ENCODE data around the gene NCAM2. TPM values are rescaled to one million over a fixed set of nuclear protein-coding genes. Genes with fewer than 3 reads are reported as not detected.

The NCAM2 gene
- total RNA-seq, 1 experiment from 2014 or later: not detected

- POLR2A ChIA-PET: no interaction called here
- H3K4me1 ChIP-seq (ENCODE audit: control insufficient read depth in 1 of 2, insufficient read depth in 2 of 2, low read length in 2 of 2): no peaks in the 10 kb centered on the region
- no peak overlapping the region for H3K4me3 ChIP-seq (replicated peaks in 1 of 2; ENCODE audit: low read depth in 1 of 2, low read length in 2 of 2)
- H3K27me3 ChIP-seq (ENCODE audit: insufficient read depth, low read length): no peaks in the 10 kb centered on the region
- H4K20me1 ChIP-seq (ENCODE audit: insufficient read depth): no peaks in the 10 kb centered on the region
- H3K36me3 ChIP-seq (ENCODE audit: control insufficient read depth in 1 of 2, insufficient read depth in 2 of 2, low read length in 2 of 2): no peaks in the 10 kb centered on the region
- H3K27ac ChIP-seq (ENCODE audit: low read depth, low read length): no peak overlapping the region
- RAD21 ChIA-PET (ENCODE audit: low non-redundant PET in 1 of 2, low total read pairs in 2 of 2, uncharacterized antibody in 2 of 2, unreplicated experiment in 2 of 2): no interaction called here
- H3K4me2 ChIP-seq (ENCODE audit: low read length): no peak overlapping the region
- H3K79me2 ChIP-seq (ENCODE audit: insufficient read depth, low read length): no peaks in the 10 kb centered on the region
- no peak for DNase-seq (ENCODE audit: low read depth, low spot score)
- no peak for ATAC-seq
- no peaks in the 10 kb centered on the region for H3K9me2 ChIP-seq (ENCODE audit: insufficient read depth)
- intact Hi-C loops (cut with micrococcal nuclease): no loop called here
- TF ChIP-seq CTCF (IDR thresholded peaks at IDR 0.05 in 2 of 3, conservative IDR thresholded peaks at IDR 0.05 in 1 of 3; ENCODE audit: borderline replicate concordance in 1 of 3, insufficient read depth in 1 of 3, low read depth in 2 of 3, low read length in 2 of 3): no peak
- TF ChIP-seq POLR2AphosphoS5 (IDR thresholded peaks at IDR 0.05; ENCODE audit: low read depth, low read length): no peak
- no peak for TF ChIP-seq ATF3 (IDR thresholded peaks at IDR 0.05)
- TF ChIP-seq ELF1 (IDR thresholded peaks at IDR 0.05; ENCODE audit: borderline replicate concordance, low read depth): no peak
- no peak for TF ChIP-seq EGR1 (IDR thresholded peaks at IDR 0.05; ENCODE audit: low read depth)
- TF ChIP-seq, protein P1, sequence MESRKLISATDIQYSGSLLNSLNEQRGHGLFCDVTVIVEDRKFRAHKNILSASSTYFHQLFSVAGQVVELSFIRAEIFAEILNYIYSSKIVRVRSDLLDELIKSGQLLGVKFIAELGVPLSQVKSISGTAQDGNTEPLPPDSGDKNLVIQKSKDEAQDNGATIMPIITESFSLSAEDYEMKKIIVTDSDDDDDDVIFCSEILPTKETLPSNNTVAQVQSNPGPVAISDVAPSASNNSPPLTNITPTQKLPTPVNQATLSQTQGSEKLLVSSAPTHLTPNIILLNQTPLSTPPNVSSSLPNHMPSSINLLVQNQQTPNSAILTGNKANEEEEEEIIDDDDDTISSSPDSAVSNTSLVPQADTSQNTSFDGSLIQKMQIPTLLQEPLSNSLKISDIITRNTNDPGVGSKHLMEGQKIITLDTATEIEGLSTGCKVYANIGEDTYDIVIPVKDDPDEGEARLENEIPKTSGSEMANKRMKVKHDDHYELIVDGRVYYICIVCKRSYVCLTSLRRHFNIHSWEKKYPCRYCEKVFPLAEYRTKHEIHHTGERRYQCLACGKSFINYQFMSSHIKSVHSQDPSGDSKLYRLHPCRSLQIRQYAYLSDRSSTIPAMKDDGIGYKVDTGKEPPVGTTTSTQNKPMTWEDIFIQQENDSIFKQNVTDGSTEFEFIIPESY (IDR thresholded peaks at IDR 0.05; ENCODE audit: extremely low read depth, insufficient replicate concordance, low read length): no peak
- no peak for TF ChIP-seq POLR2A (IDR thresholded peaks at IDR 0.05; ENCODE audit: borderline replicate concordance, extremely low read depth, insufficient read depth, insufficient read length)
- TF ChIP-seq JUND (IDR thresholded peaks at IDR 0.05): no peak
- TF ChIP-seq CEBPB (IDR thresholded peaks at IDR 0.05; ENCODE audit: low read depth): no peak
- TF ChIP-seq, protein P2, sequence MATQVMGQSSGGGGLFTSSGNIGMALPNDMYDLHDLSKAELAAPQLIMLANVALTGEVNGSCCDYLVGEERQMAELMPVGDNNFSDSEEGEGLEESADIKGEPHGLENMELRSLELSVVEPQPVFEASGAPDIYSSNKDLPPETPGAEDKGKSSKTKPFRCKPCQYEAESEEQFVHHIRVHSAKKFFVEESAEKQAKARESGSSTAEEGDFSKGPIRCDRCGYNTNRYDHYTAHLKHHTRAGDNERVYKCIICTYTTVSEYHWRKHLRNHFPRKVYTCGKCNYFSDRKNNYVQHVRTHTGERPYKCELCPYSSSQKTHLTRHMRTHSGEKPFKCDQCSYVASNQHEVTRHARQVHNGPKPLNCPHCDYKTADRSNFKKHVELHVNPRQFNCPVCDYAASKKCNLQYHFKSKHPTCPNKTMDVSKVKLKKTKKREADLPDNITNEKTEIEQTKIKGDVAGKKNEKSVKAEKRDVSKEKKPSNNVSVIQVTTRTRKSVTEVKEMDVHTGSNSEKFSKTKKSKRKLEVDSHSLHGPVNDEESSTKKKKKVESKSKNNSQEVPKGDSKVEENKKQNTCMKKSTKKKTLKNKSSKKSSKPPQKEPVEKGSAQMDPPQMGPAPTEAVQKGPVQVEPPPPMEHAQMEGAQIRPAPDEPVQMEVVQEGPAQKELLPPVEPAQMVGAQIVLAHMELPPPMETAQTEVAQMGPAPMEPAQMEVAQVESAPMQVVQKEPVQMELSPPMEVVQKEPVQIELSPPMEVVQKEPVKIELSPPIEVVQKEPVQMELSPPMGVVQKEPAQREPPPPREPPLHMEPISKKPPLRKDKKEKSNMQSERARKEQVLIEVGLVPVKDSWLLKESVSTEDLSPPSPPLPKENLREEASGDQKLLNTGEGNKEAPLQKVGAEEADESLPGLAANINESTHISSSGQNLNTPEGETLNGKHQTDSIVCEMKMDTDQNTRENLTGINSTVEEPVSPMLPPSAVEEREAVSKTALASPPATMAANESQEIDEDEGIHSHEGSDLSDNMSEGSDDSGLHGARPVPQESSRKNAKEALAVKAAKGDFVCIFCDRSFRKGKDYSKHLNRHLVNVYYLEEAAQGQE (IDR thresholded peaks at IDR 0.05; ENCODE audit: low read depth): no peak
- no peak for TF ChIP-seq SP1 (IDR thresholded peaks at IDR 0.05; ENCODE audit: low read depth)
- TF ChIP-seq, protein P3, sequence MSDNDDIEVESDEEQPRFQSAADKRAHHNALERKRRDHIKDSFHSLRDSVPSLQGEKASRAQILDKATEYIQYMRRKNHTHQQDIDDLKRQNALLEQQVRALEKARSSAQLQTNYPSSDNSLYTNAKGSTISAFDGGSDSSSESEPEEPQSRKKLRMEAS (IDR thresholded peaks at IDR 0.05): no peak
- no peak for TF ChIP-seq CBX3 (IDR thresholded peaks at IDR 0.05; ENCODE audit: low read depth)
- TF ChIP-seq ZFX (IDR thresholded peaks at IDR 0.05): no peak
- no peak for TF ChIP-seq ZNF274 (IDR thresholded peaks at IDR 0.05; ENCODE audit: low read depth, low read length)
- TF ChIP-seq YY1 (IDR thresholded peaks at IDR 0.05; ENCODE audit: extremely low read depth, insufficient replicate concordance, low read depth, low read length): no peak
- no peak for TF ChIP-seq EZH2phosphoT487 (IDR thresholded peaks at IDR 0.05; ENCODE audit: borderline replicate concordance)
- no peak overlapping the region for H2AFZ ChIP-seq (ENCODE audit: low read depth, low read length, poor library complexity, severe bottlenecking)
- BruUV-seq (replicated peaks): no TSS peak
- CTCF ChIA-PET: no interaction called here
- no peak overlapping the region for H3K9ac ChIP-seq (ENCODE audit: low read length)
- peaks cover 2 to 12% of the 10 kb centered on the region in 2 experiments; a peak in 3 of 4 replicates for H3K9me3 ChIP-seq (ENCODE audit: control insufficient read depth in 1 of 2, insufficient read depth in 1 of 2, low read depth in 1 of 2, low read length in 2 of 2)
These were observed 238.8 kb downstream of the NCAM2 start for GRCh38 chr21:21236996-21237395.

Data from HCT116 (cell line).